HL-60 (cell line): ENCODE results near the gene KLHL25.

ENCODE experiments used
- DNase-seq, 2 experiments: peaks; one replicate each; pipeline ENCODE4 v3.0.0-alpha.2; 2010 to 2020; ENCODE audit warnings: low read depth in 1 of 2, low spot score in 1 of 2
- H3K27ac ChIP-seq: fragments of 250-450 bp; sonication (Bioruptor Pico); replicated peaks from 2 replicates; pipeline ENCODE4 v1.5.1; 2020; ENCODE audit warnings: mild to moderate bottlenecking, moderate library complexity
- H3K27me3 ChIP-seq: fragments of 250-450 bp; sonication (Bioruptor Pico); 2 replicates; pipeline ENCODE4 v1.5.1; 2021; ENCODE audit warnings: mild to moderate bottlenecking, moderate library complexity; ENCODE audit not compliant: insufficient read depth, poor library complexity, severe bottlenecking
- H3K4me3 ChIP-seq: replicated peaks from 2 replicates; pipeline ENCODE4 v1.5.1; 2011; ENCODE audit warnings: mild to moderate bottlenecking, control low read depth, low read length; ENCODE audit not compliant: insufficient read depth
- GABPA ChIP-seq: IDR thresholded peaks from 2 replicates; pipeline ENCODE4 v1.6.1; 2012; ENCODE audit warnings: low read depth
- POLR2AphosphoS5 ChIP-seq: IDR thresholded peaks from 2 replicates; pipeline ENCODE4 v1.6.1; 2012; ENCODE audit warnings: low read depth
- SPI1 ChIP-seq: IDR thresholded peaks from 2 replicates; pipeline ENCODE4 v1.6.1; 2012; ENCODE audit warnings: low read depth, mild to moderate bottlenecking, borderline replicate concordance
- TF ChIP-seq, protein P1 (sequence below): IDR thresholded peaks from one replicate; pipeline ENCODE4 v1.5.1; 2011; ENCODE audit warnings: low read length, control low read depth, inconsistent platforms; ENCODE audit not compliant: insufficient read depth
- TF ChIP-seq, protein P2 (sequence below): IDR thresholded peaks from 2 replicates; pipeline ENCODE4 v1.6.1; 2012; ENCODE audit warnings: low read depth; ENCODE audit not compliant: insufficient replicate concordance

Gene KLHL25

DNA sequence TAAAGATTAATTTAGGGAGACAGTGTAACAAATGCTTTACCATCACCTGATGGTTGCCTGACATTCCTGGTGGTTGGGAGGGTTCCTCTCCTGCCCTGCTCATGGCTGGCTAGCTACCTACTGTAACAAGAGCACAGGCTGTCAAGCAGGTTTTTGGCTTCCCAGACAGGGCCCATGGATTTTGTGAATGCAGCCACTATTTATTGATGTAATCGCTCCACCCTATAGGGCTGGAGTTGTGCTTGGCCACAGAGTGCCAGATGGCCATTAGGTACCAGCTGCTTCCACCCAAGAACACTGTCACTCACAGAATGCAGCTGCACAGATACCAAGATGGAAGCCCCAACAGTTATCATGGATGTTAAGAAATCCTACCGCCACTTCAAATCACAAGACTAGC is 31.0 kb upstream of the KLHL25 start:
- DNase-seq = no peak
- Histone ChIP-seq H3K4me3 (no peak overlapping the region), H3K27me3 (no peaks in the 10 kb centered on the region), H3K27ac (no peak overlapping the region)
- TF ChIP-seq, protein P1, sequence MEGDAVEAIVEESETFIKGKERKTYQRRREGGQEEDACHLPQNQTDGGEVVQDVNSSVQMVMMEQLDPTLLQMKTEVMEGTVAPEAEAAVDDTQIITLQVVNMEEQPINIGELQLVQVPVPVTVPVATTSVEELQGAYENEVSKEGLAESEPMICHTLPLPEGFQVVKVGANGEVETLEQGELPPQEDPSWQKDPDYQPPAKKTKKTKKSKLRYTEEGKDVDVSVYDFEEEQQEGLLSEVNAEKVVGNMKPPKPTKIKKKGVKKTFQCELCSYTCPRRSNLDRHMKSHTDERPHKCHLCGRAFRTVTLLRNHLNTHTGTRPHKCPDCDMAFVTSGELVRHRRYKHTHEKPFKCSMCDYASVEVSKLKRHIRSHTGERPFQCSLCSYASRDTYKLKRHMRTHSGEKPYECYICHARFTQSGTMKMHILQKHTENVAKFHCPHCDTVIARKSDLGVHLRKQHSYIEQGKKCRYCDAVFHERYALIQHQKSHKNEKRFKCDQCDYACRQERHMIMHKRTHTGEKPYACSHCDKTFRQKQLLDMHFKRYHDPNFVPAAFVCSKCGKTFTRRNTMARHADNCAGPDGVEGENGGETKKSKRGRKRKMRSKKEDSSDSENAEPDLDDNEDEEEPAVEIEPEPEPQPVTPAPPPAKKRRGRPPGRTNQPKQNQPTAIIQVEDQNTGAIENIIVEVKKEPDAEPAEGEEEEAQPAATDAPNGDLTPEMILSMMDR = no peak
- no peak for TF ChIP-seq GABPA
- TF ChIP-seq SPI1 = no peak
- TF ChIP-seq POLR2AphosphoS5 = no peak
- TF ChIP-seq, protein P2, sequence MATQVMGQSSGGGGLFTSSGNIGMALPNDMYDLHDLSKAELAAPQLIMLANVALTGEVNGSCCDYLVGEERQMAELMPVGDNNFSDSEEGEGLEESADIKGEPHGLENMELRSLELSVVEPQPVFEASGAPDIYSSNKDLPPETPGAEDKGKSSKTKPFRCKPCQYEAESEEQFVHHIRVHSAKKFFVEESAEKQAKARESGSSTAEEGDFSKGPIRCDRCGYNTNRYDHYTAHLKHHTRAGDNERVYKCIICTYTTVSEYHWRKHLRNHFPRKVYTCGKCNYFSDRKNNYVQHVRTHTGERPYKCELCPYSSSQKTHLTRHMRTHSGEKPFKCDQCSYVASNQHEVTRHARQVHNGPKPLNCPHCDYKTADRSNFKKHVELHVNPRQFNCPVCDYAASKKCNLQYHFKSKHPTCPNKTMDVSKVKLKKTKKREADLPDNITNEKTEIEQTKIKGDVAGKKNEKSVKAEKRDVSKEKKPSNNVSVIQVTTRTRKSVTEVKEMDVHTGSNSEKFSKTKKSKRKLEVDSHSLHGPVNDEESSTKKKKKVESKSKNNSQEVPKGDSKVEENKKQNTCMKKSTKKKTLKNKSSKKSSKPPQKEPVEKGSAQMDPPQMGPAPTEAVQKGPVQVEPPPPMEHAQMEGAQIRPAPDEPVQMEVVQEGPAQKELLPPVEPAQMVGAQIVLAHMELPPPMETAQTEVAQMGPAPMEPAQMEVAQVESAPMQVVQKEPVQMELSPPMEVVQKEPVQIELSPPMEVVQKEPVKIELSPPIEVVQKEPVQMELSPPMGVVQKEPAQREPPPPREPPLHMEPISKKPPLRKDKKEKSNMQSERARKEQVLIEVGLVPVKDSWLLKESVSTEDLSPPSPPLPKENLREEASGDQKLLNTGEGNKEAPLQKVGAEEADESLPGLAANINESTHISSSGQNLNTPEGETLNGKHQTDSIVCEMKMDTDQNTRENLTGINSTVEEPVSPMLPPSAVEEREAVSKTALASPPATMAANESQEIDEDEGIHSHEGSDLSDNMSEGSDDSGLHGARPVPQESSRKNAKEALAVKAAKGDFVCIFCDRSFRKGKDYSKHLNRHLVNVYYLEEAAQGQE = no peak

DNA sequence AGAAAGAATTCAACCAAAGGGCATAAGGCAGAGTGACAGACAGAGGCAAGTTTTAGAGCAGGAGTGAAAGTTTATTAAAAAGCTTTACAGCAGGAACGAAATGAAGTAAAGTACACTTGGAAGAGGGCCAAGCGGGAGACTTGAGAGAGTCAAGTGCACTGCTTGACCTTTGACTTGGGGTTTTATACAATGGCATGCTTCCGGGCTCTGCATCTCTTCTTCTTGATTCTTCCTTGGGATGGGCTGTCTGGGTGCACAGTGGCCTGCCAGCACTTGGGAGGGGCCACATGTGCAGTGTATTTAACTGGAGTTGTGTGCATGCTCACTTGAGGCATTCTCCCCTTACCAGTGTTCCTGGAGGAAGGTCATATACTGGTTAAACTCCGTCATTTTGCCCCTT is 30.4 kb upstream of the KLHL25 start:
- TF ChIP-seq POLR2AphosphoS5 (no peak), SPI1 (no peak), GABPA (no peak)
- TF ChIP-seq, protein P2 = no peak
- TF ChIP-seq, protein P1 = no peak
- no peak for DNase-seq
- Histone ChIP-seq H3K27ac (no peak overlapping the region), H3K4me3 (no peak overlapping the region), H3K27me3 (no peaks in the 10 kb centered on the region)

DNA sequence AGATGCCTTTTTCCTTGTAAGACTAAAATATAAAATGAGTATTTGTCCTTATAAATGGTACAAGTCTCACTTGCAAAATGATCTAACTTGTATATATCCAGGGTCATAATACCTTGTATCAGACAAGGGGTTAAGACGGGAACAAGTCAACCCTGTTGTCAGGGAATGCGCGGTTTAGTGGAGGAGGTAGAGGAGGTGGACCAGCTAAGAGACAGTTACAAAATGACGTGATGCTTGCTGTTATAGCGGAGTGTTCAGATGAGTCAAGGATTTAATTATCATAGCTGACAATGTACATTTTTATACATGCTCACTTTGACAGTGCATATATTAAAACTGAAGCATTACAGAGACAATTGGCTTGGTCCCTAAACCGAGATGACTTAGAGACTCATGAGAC is 26.8 kb upstream of the KLHL25 start:
- Histone ChIP-seq H3K4me3 (no peak overlapping the region), H3K27ac (no peak overlapping the region), H3K27me3 (no peaks in the 10 kb centered on the region)
- no peak for DNase-seq
- TF ChIP-seq GABPA (no peak), POLR2AphosphoS5 (no peak), SPI1 (no peak)
- TF ChIP-seq, protein P2 = no peak
- TF ChIP-seq, protein P1 = no peak
